CD4-positive, alpha-beta T cell treated with Interferon gamma for 1 hour (primary cell): Measurements from ENCODE around the gene PHF24.
"Not testable (repeated sequence)": the region's sequence is repeated elsewhere in the genome, so short reads cannot be mapped to it uniquely, and the experiment has no call there.

Source experiments
- DNase-seq: peaks from one replicate; pipeline ENCODE4 v3.0.0-alpha.2; 2020

PHF24 gene

DNA sequence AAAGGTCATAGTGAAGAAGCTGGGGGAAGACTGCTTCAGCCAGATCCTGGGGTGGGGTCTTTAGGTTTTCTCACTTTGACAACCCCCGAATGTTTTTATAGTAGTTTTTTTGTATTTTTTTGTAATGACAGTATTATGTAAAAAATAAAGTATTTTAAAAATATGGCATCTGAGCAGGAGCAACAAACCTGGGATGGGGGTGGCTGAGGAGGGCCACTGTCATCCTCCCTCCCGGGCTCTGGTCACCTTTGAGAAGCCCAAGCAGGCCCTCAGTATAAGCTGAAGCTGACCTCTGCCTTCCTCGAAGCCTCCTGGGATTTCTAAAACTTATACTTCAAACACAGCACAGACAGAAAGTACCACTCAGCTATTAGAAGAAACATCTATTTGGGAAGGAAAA lies 40.2 kb downstream of the PHF24 start:
- no peak for DNase-seq

GRCh38 chr9:34999576-34999975 lies 41.5 kb downstream of the PHF24 start:
- no peak for DNase-seq

- no peak for DNase-seq
Observed at GRCh38 chr9:35000535-35001284, 42.6 kb downstream of the PHF24 start.

GRCh38 chr9:35001285-35001677 lies 43.2 kb downstream of the PHF24 start:
- no peak for DNase-seq

DNA sequence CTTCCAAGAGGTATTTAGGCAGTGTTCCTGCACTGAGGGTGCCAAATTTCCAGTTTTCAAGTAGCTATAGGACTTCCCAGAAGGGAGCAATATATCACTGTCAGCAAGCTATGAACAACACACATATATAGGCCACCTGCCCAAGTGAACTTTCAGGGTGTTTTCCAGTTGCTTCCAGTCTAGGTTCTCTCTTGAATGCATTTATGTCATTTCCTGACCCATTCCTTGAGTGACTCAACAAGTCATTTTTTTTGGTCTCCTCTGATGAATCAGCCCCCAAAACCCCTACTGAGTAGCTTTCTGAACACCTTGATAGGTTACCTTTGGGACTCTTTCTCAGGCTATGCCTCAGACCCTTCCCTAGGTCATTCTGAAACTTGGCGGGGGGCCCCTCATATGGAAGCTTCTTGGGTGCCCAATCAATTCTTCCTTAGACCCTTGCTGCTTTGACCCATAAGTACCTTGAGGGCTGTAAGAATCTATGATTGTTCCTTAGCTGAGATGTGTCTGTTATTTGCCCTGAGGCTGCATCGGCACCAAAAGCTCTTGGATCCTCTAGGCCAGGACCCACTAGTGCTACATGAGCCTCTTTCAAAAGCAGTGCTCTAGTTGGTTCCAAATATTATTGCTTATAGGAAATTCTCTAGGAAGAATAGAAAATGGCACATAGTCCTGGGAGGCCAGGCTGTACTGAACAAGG lies 43.9 kb downstream of the PHF24 start:
- no peak for DNase-seq

DNA sequence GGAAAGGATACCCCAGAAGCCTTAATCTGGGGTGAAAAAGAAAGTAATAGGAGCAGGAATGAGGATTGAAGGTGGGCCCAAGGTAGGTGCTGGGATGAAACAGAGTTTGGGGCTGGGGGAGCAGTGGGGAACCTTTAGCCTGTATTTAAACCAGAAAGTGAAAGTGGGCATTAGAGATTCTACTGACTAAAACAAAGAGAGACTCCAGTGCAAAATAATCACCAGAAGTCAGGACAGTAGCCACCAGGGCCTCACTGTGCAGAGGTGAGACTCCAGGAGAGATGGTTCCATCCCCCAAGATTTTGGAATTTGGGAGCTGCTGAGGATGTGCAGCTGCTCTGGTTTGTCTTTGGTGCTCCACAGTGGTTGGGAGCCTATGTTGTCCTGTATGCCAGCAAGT lies 44.5 kb downstream of the PHF24 start:
- DNase-seq, result no peak

GRCh38 chr9:35004299-35004698 lies 46.2 kb downstream of the PHF24 start:
- DNase-seq, result not testable (repeated sequence)

GRCh38 chr9:35010351-35010958 lies 52.4 kb downstream of the PHF24 start:
- no peak for DNase-seq

GRCh38 chr9:35014517-35014916 lies 56.4 kb downstream of the PHF24 start:
- no peak for DNase-seq

- not testable (repeated sequence) for DNase-seq
Observed at GRCh38 chr9:35023443-35023842, 65.4 kb downstream of the PHF24 start.

- no peak for DNase-seq
Observed at GRCh38 chr9:35026671-35027070, 68.6 kb downstream of the PHF24 start.

DNA sequence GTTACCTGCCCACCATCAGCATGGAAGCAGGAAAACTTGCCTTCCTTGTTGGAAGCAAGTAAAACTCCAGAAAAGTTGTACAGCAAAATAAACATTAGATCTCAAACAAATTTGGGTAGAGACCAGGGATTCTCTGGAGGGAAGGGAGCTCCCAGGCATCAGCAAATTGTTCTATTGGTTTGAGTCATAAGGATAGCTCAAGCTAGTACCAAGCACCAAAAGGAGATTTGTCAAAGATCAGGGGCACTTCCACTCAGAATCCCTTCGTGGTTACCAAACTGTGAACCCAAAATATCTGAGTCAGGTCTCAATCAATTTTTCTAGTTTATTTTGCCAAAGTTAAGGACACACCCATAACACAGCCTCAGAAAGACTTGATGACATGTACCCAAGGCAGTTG lies 69.3 kb downstream of the PHF24 start:
- DNase-seq, result no peak

GRCh38 chr9:35027860-35028259 lies 69.8 kb downstream of the PHF24 start:
- no peak for DNase-seq

DNA sequence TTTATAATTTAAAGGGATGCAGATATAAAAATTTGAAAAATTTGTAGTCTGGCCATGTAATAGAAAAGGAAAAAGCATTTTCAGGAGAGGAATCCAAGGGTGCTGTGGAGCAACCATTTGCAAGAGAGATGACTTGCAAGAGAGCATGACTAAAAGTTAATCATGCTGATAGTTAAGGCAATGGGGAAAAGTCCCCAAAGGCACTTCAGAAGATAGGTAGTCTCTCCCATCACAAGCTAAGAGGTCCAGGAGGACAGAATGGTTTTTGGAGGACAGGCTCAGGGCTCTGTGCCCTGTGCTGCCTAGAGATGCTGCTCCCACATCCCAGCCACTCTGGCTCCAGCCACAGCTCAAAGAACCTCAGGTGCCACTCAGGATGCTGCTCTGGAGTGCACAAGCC lies 70.3 kb downstream of the PHF24 start:
- no peak for DNase-seq

DNA sequence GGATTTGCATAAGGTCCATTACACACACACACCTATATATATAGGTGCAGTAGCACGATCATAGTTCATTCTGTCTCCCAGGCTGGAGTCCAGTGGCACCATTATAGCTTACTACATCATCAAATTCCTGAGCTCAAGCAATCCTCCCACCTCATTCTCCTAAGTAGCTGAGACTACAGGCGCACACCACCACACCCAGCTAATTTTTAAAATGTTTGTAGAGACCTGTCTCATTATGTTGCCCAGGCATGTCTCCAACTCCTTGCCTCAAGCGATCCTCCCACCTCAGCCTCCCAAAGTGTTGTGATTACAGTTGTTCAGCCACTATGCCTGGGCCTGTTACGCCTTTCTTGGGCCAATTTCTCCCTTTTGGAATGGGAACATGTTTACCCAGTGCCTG lies 71.2 kb downstream of the PHF24 start:
- DNase-seq, result no peak

GRCh38 chr9:35029852-35030251 lies 71.8 kb downstream of the PHF24 start:
- DNase-seq, result no peak
